DOHH2 (cell line): ENCODE measurements around the gene SLC6A17.

Source experiments
- H3F3A ChIP-seq: fragments of 200-600 bp; sonication (generic), shearing (Covaris generic); 2 replicates; pipeline ENCODE4 v1.6.0; 2016; ENCODE audit warnings: antibody characterized with exemption, mild to moderate bottlenecking; ENCODE audit not compliant: control insufficient read depth, insufficient read depth
- H3K27ac ChIP-seq: fragments of 200-600 bp; sonication (generic); 2 replicates; pipeline ENCODE4 v1.5.1; 2014; ENCODE audit warnings: low read depth, mild to moderate bottlenecking, low read length, moderate library complexity
- H3K27me3 ChIP-seq: fragments of 200-600 bp; sonication (generic); 2 replicates; pipeline ENCODE4 v1.6.1; 2014; ENCODE audit warnings: mild to moderate bottlenecking, low read length, mixed read lengths; ENCODE audit not compliant: control insufficient read depth
- H3K36me3 ChIP-seq: fragments of 200-600 bp; sonication (generic); 2 replicates; pipeline ENCODE4 v1.6.1; 2014; ENCODE audit warnings: mild to moderate bottlenecking, low read length, moderate library complexity, mixed read lengths; ENCODE audit not compliant: control insufficient read depth
- H3K4me1 ChIP-seq: fragments of 200-600 bp; sonication (generic); 2 replicates; pipeline ENCODE4 v1.6.1; 2014; ENCODE audit warnings: mild to moderate bottlenecking, low read length, mixed read lengths; ENCODE audit not compliant: control insufficient read depth
- H3K4me2 ChIP-seq: fragments of 200-600 bp; sonication (generic); 2 replicates; pipeline ENCODE4 v1.6.0; 2014; ENCODE audit warnings: mild to moderate bottlenecking, low read length, moderate library complexity
- H3K4me3 ChIP-seq: fragments of 200-600 bp; sonication (generic); 2 replicates; pipeline ENCODE4 v1.5.1; 2014; ENCODE audit warnings: mild to moderate bottlenecking, low read length, mixed read lengths
- H3K79me2 ChIP-seq: fragments of 200-600 bp; sonication (generic); 2 replicates; pipeline ENCODE4 v1.6.1; 2014; ENCODE audit warnings: mild to moderate bottlenecking, low read length, mixed read lengths; ENCODE audit not compliant: control insufficient read depth
- H3K9me2 ChIP-seq: fragments of 200-600 bp; sonication (generic); replicated peaks from 2 replicates; pipeline ENCODE4 v1.6.1; 2014; ENCODE audit warnings: mild to moderate bottlenecking, low read length, mixed read lengths; ENCODE audit not compliant: control insufficient read depth
- H3K9me3 ChIP-seq: fragments of 200-600 bp; sonication (generic); 2 replicates; pipeline ENCODE4 v1.6.1; 2014; ENCODE audit warnings: antibody characterized with exemption, low read length, mixed read lengths; ENCODE audit not compliant: control insufficient read depth, insufficient read depth
- H4K20me1 ChIP-seq: fragments of 200-600 bp; sonication (generic); 2 replicates; pipeline ENCODE4 v1.6.0; 2014; ENCODE audit warnings: low read depth, mild to moderate bottlenecking, antibody characterized with exemption, low read length, moderate library complexity; ENCODE audit not compliant: control insufficient read depth, insufficient read depth
- EZH2phosphoT487 ChIP-seq: fragments of 200-600 bp; sonication (generic); IDR thresholded peaks from 2 replicates; pipeline ENCODE4 v1.6.1; 2017; ENCODE audit warnings: borderline replicate concordance, mild to moderate bottlenecking, antibody characterized with exemption, low read length, moderate library complexity, mixed read lengths
- TF ChIP-seq, protein P1 (sequence below): fragments of 200-600 bp; sonication (generic); IDR thresholded peaks from one replicate; pipeline ENCODE4 v1.5.1; 2014; ENCODE audit warnings: antibody characterized with exemption, mild to moderate bottlenecking, low read depth, low read length; ENCODE audit not compliant: poor library complexity, severe bottlenecking

The SLC6A17 gene

DNA sequence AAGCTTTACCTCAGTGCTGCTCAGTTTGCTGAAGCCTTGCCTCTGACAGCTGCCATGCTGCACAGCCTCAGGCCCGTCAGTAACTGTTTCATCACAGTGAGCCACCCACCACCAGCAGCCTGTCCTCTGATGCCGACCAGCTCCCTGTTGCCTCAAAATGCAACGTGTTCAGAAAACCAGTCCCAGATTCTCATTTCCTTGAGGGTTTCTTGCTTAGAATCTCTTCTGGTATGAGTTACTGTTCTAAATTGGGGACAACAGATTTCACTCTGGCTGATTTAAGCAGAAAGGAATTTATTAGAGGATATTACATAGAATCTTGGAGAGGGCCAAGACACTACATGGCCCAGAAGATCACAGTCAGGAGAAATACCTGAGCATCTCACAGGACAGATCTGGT is 27.1 kb upstream of the SLC6A17 start:
- H3K36me3 ChIP-seq: no peaks in the 10 kb centered on the region

GRCh38 chr1:110125810-110126209 is 24.5 kb upstream of the SLC6A17 start:
- Histone ChIP-seq H3F3A (no peaks in the 10 kb centered on the region), H3K79me2 (no peaks in the 10 kb centered on the region), H3K36me3 (no peaks in the 10 kb centered on the region), H3K4me3 (no peak overlapping the region), H3K27ac (no peak overlapping the region), H3K27me3 (peaks cover 20% of the 10 kb centered on the region), H3K9me3 (peaks cover 4% of the 10 kb centered on the region; the same call in 1 of the 2 replicates), H3K4me2 (no peak overlapping the region), H3K9me2 (no peaks in the 10 kb centered on the region), H3K4me1 (no peaks in the 10 kb centered on the region), H4K20me1 (no peaks in the 10 kb centered on the region)
- TF ChIP-seq EZH2phosphoT487: no peak
- TF ChIP-seq, protein P1, sequence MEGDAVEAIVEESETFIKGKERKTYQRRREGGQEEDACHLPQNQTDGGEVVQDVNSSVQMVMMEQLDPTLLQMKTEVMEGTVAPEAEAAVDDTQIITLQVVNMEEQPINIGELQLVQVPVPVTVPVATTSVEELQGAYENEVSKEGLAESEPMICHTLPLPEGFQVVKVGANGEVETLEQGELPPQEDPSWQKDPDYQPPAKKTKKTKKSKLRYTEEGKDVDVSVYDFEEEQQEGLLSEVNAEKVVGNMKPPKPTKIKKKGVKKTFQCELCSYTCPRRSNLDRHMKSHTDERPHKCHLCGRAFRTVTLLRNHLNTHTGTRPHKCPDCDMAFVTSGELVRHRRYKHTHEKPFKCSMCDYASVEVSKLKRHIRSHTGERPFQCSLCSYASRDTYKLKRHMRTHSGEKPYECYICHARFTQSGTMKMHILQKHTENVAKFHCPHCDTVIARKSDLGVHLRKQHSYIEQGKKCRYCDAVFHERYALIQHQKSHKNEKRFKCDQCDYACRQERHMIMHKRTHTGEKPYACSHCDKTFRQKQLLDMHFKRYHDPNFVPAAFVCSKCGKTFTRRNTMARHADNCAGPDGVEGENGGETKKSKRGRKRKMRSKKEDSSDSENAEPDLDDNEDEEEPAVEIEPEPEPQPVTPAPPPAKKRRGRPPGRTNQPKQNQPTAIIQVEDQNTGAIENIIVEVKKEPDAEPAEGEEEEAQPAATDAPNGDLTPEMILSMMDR: no peak

More for the DNA sequence above, 27.1 kb upstream of the SLC6A17 start:
- Histone ChIP-seq H3K4me2 (no peak overlapping the region), H3K4me3 (no peak overlapping the region), H4K20me1 (no peaks in the 10 kb centered on the region), H3K79me2 (no peaks in the 10 kb centered on the region), H3K9me2 (no peaks in the 10 kb centered on the region), H3K27me3 (peaks cover 9% of the 10 kb centered on the region; the same call in 1 of the 2 replicates), H3K9me3 (peaks cover 10% of the 10 kb centered on the region; the same call in 1 of the 2 replicates), H3K4me1 (no peaks in the 10 kb centered on the region), H3F3A (no peaks in the 10 kb centered on the region), H3K27ac (no peak overlapping the region)
- TF ChIP-seq, protein P1: no peak
- TF ChIP-seq EZH2phosphoT487: no peak

DNA sequence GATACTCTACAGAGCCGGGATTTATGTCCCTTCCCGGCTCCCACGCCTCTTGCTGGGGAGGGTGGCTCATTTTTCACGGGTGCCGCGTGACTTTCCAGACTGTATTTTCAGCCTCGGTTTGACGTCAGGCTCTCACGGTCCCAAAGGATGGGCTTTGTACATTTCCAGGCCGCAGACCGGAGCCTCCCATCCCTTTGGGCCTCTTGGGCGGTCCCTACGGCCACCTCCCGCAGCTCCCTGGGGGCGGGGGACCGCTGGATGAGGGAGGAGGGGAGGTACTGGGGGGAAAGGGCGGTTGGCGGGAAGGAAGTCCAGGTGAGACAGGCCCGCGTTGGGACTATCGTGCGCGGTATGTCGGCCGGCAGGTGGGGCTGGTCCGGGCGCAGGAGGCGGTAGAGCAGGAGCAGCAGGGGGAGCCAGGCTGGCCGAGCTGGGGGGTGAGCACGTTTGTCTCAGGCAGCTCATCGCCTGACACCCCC is 20.1 kb upstream of the SLC6A17 start:
- H3K9me3 ChIP-seq: no peaks in the 10 kb centered on the region
- H3F3A ChIP-seq: no peaks in the 10 kb centered on the region
- no peaks in the 10 kb centered on the region for H3K9me2 ChIP-seq
- H3K27me3 ChIP-seq: peaks cover 21% of the 10 kb centered on the region
- no peaks in the 10 kb centered on the region for H3K4me1 ChIP-seq
- H3K27ac ChIP-seq: no peak overlapping the region
- no peak overlapping the region for H3K4me2 ChIP-seq
- TF ChIP-seq, protein P1: no peak
- no peak for TF ChIP-seq EZH2phosphoT487
- H3K4me3 ChIP-seq: no peak overlapping the region
- H4K20me1 ChIP-seq: no peaks in the 10 kb centered on the region
- H3K79me2 ChIP-seq: no peaks in the 10 kb centered on the region
- H3K36me3 ChIP-seq: no peaks in the 10 kb centered on the region
